Thoracic aorta (tissue), 2 donors: ENCODE data around the gene NEGR1. TPM values are rescaled to one million over a fixed set of nuclear protein-coding genes. Genes with fewer than 3 reads are reported as not detected.
"Not testable (repeated sequence)": the region's sequence is repeated elsewhere in the genome, so short reads cannot be mapped to it uniquely, and the experiment has no call there.

Experiments
- ATAC-seq: fragments of 150-250 bp; one replicate; pipeline ENCODE4 v1.8.0; 2017; ENCODE audit warnings: low read depth; ENCODE audit not compliant: insufficient number of reproducible peaks, low FRiP score
- DNase-seq: peaks from one replicate; pipeline ENCODE4 v3.0.0-alpha.2; 2020; ENCODE audit warnings: low spot score
- H3K27ac ChIP-seq, 2 donors: fragments of 200-600 bp; sonication (generic); 1 replicate in 1 of 2; 2 replicates in 1 of 2; pipeline ENCODE4 v1.5.1; 2016; ENCODE audit warnings: mild to moderate bottlenecking in 2 of 2, moderate library complexity in 2 of 2
- H3K27me3 ChIP-seq: fragments of 200-600 bp; sonication (generic); replicated peaks from 2 replicates; pipeline ENCODE4 v1.6.0; 2016; ENCODE audit warnings: mild to moderate bottlenecking; ENCODE audit not compliant: insufficient read depth
- H3K36me3 ChIP-seq: fragments of 200-600 bp; sonication (generic); one replicate; pipeline ENCODE4 v1.5.1; 2016
- H3K4me1 ChIP-seq, 2 donors: fragments of 200-600 bp; sonication (generic); 1 replicate in 1 of 2; 2 replicates in 1 of 2; pipeline versions ENCODE4 v1.5.1 to v1.6.0; 2016; ENCODE audit warnings: low read depth in 2 of 2, mild to moderate bottlenecking in 1 of 2; ENCODE audit not compliant: control insufficient read depth in 1 of 2
- H3K4me3 ChIP-seq: fragments of 200-600 bp; sonication (generic); 2 replicates; pipeline ENCODE4 v1.5.1; 2016; ENCODE audit warnings: mild to moderate bottlenecking
- H3K9me3 ChIP-seq: fragments of 200-600 bp; sonication (generic); 2 replicates; pipeline ENCODE4 v1.5.1; 2016
- CTCF ChIP-seq: fragments of 200-600 bp; sonication (generic); IDR thresholded peaks from one replicate; pipeline ENCODE4 v1.5.1; 2019; ENCODE audit warnings: antibody characterized with exemption
- total RNA-seq, 2 donors: library from RNA; depleted of rRNA; stranded (reverse); fragments of >200 nt; gene quantifications; one replicate each; pipeline versions ENCODE4 v1.1.0 to v1.2.3, GENCODE V29; 2016

NEGR1 gene
- total RNA-seq, 2 donors from 2014 or later: 10.4 to 14.4 TPM

- TF ChIP-seq CTCF: no peak
- Histone ChIP-seq H3K9me3 (no peaks in the 10 kb centered on the region), H3K4me1 (no peaks in the 10 kb centered on the region), H3K27ac (no peak overlapping the region), H3K4me3 (no peak overlapping the region), H3K36me3 (no peaks in the 10 kb centered on the region), H3K27me3 (no peaks in the 10 kb centered on the region)
- ATAC-seq (no peak), DNase-seq (no peak)
Measured at GRCh38 chr1:72241397-72241796, 40.9 kb downstream of the NEGR1 start.

- H3K9me3 ChIP-seq, H3K4me1 ChIP-seq, H3K4me3 ChIP-seq, H3K27me3 ChIP-seq, DNase-seq, H3K36me3 ChIP-seq, H3K27ac ChIP-seq, ATAC-seq: not testable (repeated sequence)
Measured at GRCh38 chr1:72235931-72236330, 46.4 kb downstream of the NEGR1 start.

GRCh38 chr1:72235062-72235461 lies 47.3 kb downstream of the NEGR1 start:
- TF ChIP-seq CTCF: no peak
- DNase-seq (no peak), ATAC-seq (no peak)
- Histone ChIP-seq H3K27ac (no peak overlapping the region), H3K4me3 (no peak overlapping the region), H3K9me3 (no peaks in the 10 kb centered on the region), H3K4me1 (no peaks in the 10 kb centered on the region), H3K27me3 (no peaks in the 10 kb centered on the region), H3K36me3 (no peaks in the 10 kb centered on the region)

GRCh38 chr1:72230746-72231145 lies 51.6 kb downstream of the NEGR1 start:
- H3K27ac ChIP-seq: no peak overlapping the region
- H3K27me3 ChIP-seq: no peaks in the 10 kb centered on the region
- H3K4me1 ChIP-seq: peaks cover 0 to 11% of the 10 kb centered on the region in 2 donors
- no peaks in the 10 kb centered on the region for H3K9me3 ChIP-seq
- ATAC-seq: no peak
- no peak for TF ChIP-seq CTCF
- no peak for DNase-seq
- no peaks in the 10 kb centered on the region for H3K36me3 ChIP-seq
- H3K4me3 ChIP-seq: no peak overlapping the region

GRCh38 chr1:72229893-72230292 lies 52.4 kb downstream of the NEGR1 start:
- Histone ChIP-seq H3K27ac (no peak overlapping the region), H3K36me3 (no peaks in the 10 kb centered on the region), H3K4me3 (no peak overlapping the region), H3K9me3 (no peaks in the 10 kb centered on the region), H3K4me1 (peaks cover 0 to 11% of the 10 kb centered on the region in 2 donors), H3K27me3 (no peaks in the 10 kb centered on the region)
- no peak for TF ChIP-seq CTCF
- ATAC-seq (no peak), DNase-seq (no peak)

GRCh38 chr1:72227667-72228066 lies 54.7 kb downstream of the NEGR1 start:
- no peak overlapping the region for H3K27ac ChIP-seq
- DNase-seq (no peak), ATAC-seq (no peak)
- H3K4me3 ChIP-seq: peak overlapping the region; percentile 32
- no peaks in the 10 kb centered on the region for H3K27me3 ChIP-seq
- TF ChIP-seq CTCF: no peak
- no peaks in the 10 kb centered on the region for H3K36me3 ChIP-seq
- H3K9me3 ChIP-seq: no peaks in the 10 kb centered on the region
- H3K4me1 ChIP-seq: peaks cover 0 to 11% of the 10 kb centered on the region in 2 donors
